ENCODE data around the gene IDH2.

Gene IDH2

GRCh38 chr15:90060797-90061196 lies 41.5 kb downstream of the IDH2 start:
- no peak overlapping the region for H3K4me3 ChIP-seq (ENCODE audit: low read depth, low read length)
- no peak for TF ChIP-seq CTCF (IDR thresholded peaks at IDR 0.05; ENCODE audit: low read depth, low read length)

GRCh38 chr15:90059208-90059985 lies 42.9 kb downstream of the IDH2 start:
- no peak for TF ChIP-seq CTCF (IDR thresholded peaks at IDR 0.05; ENCODE audit: low read depth, low read length)

GRCh38 chr15:90058775-90059174 lies 43.5 kb downstream of the IDH2 start:
- no peak overlapping the region for H3K4me3 ChIP-seq (ENCODE audit: low read depth, low read length)
- TF ChIP-seq CTCF (IDR thresholded peaks at IDR 0.05; ENCODE audit: low read depth, low read length): no peak

More at GRCh38 chr15:90059208-90059985, 42.9 kb downstream of the IDH2 start:
- H3K4me3 ChIP-seq (ENCODE audit: low read depth, low read length): no peak overlapping the region

GRCh38 chr15:90058308-90058707 lies 44.0 kb downstream of the IDH2 start:
- TF ChIP-seq CTCF (IDR thresholded peaks at IDR 0.05; ENCODE audit: low read depth, low read length): no peak
- H3K4me3 ChIP-seq (ENCODE audit: low read depth, low read length): no peak overlapping the region

- no peak for TF ChIP-seq CTCF (IDR thresholded peaks at IDR 0.05; ENCODE audit: low read depth, low read length)
- H3K4me3 ChIP-seq (ENCODE audit: low read depth, low read length): no peak overlapping the region
Observed at GRCh38 chr15:90056529-90056928, 45.7 kb downstream of the IDH2 start.

GRCh38 chr15:90055182-90055581 lies 47.1 kb downstream of the IDH2 start:
- H3K4me3 ChIP-seq (ENCODE audit: low read depth, low read length): no peak overlapping the region
- TF ChIP-seq CTCF (IDR thresholded peaks at IDR 0.05; ENCODE audit: low read depth, low read length): no peak

- no peak overlapping the region for H3K4me3 ChIP-seq (ENCODE audit: low read depth, low read length)
- no peak for TF ChIP-seq CTCF (IDR thresholded peaks at IDR 0.05; ENCODE audit: low read depth, low read length)
Observed at GRCh38 chr15:90054618-90055097, 47.6 kb downstream of the IDH2 start.
